ENCODE data around the gene BCKDHA.
"Not testable (repeated sequence)": the region's sequence is repeated elsewhere in the genome, so short reads cannot be mapped to it uniquely, and the experiment has no call there.

The BCKDHA gene

GRCh38 chr19:41366089-41366488, 31.5 kb upstream of the BCKDHA start:
- DNase-seq (ENCODE audit: low spot score), result no peak

- peak; percentile 63 for DNase-seq (ENCODE audit: low spot score)
Measured at GRCh38 chr19:41367848-41368301, 29.7 kb upstream of the BCKDHA start.

GRCh38 chr19:41369769-41370168, 27.8 kb upstream of the BCKDHA start:
- DNase-seq (ENCODE audit: low spot score), result no peak

GRCh38 chr19:41371119-41371518, 26.5 kb upstream of the BCKDHA start:
- not testable (repeated sequence) for DNase-seq (ENCODE audit: low spot score)

- DNase-seq (ENCODE audit: low spot score), result no peak
Measured at GRCh38 chr19:41371541-41371940, 26.1 kb upstream of the BCKDHA start.

GRCh38 chr19:41372501-41372900, 25.1 kb upstream of the BCKDHA start:
- no peak for DNase-seq (ENCODE audit: low spot score)

GRCh38 chr19:41373993-41374392, 23.6 kb upstream of the BCKDHA start:
- DNase-seq (ENCODE audit: low spot score), result peak; percentile 88

GRCh38 chr19:41376241-41376997, 21.2 kb upstream of the BCKDHA start, which contains the start of gene TMEM91:
Gene TMEM91 (plus strand): TSS chr19:41376533. CDS start chr19:41378310, 1,777 bp downstream.
- DNase-seq (ENCODE audit: low spot score), result peak; percentile 65

GRCh38 chr19:41376998-41377365, 20.6 kb upstream of the BCKDHA start:
- no peak for DNase-seq (ENCODE audit: low spot score)

- no peak for DNase-seq (ENCODE audit: low spot score)
Measured at GRCh38 chr19:41377977-41378709, 19.5 kb upstream of the BCKDHA start.

GRCh38 chr19:41381536-41381935, 16.1 kb upstream of the BCKDHA start:
- DNase-seq (ENCODE audit: low spot score), result not testable (repeated sequence)

- DNase-seq (ENCODE audit: low spot score), result no peak
Measured at GRCh38 chr19:41384351-41384750, 13.3 kb upstream of the BCKDHA start.

GRCh38 chr19:41386442-41386841, 11.2 kb upstream of the BCKDHA start:
- no peak for DNase-seq (ENCODE audit: low spot score)

GRCh38 chr19:41391618-41392017, 6.0 kb upstream of the BCKDHA start:
- DNase-seq (ENCODE audit: low spot score), result no peak

GRCh38 chr19:41392775-41393174, 4.8 kb upstream of the BCKDHA start:
- no peak for DNase-seq (ENCODE audit: low spot score)

GRCh38 chr19:41395355-41395754, 2.3 kb upstream of the BCKDHA start:
- no peak for DNase-seq (ENCODE audit: low spot score)

- DNase-seq (ENCODE audit: low spot score), result no peak
Measured at GRCh38 chr19:41398050-41398418, 416 bp downstream of the BCKDHA start.

- DNase-seq (ENCODE audit: low spot score), result no peak
Measured at GRCh38 chr19:41398598-41398997, 980 bp downstream of the BCKDHA start.

GRCh38 chr19:41399091-41399490, 1.5 kb downstream of the BCKDHA start:
- DNase-seq (ENCODE audit: low spot score), result no peak

GRCh38 chr19:41399525-41399924, 1.9 kb downstream of the BCKDHA start:
- no peak for DNase-seq (ENCODE audit: low spot score)

GRCh38 chr19:41401483-41401882, 3.9 kb downstream of the BCKDHA start:
- no peak for DNase-seq (ENCODE audit: low spot score)

- no peak for DNase-seq (ENCODE audit: low spot score)
Measured at GRCh38 chr19:41402010-41402409, 4.4 kb downstream of the BCKDHA start.

- no peak for DNase-seq (ENCODE audit: low spot score)
Measured at GRCh38 chr19:41403181-41403970, 5.8 kb downstream of the BCKDHA start.
